ENCODE measurements around the gene TMEM37. TPM values are rescaled to one million over a fixed set of nuclear protein-coding genes. Genes with fewer than 3 reads are reported as not detected.

Gene TMEM37
- total and polyA plus RNA-seq, 12 donors, result 0.32 to 4.7 (median 1.9) TPM

DNA sequence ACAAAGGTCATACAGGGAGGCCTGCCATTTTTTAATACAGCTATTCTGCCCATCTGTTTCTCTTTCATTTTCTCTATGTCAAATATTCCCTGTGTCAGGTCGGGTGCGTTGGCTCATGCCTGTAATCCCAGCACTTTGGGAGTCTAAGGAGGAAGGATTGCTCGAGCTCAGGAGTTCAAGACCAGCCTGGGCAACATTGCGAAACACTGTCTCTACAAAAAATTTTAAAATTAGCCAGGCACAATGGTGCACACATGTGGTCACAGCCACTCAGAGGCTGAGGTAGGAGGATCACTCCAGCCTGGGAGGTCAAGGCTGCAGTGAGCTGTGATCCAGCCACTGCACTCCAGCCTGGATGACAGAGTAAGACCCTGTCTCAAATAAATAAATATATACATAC is 34.7 kb downstream of the TMEM37 start:
- Histone ChIP-seq H3K27ac (no peak overlapping the region), H3K36me3 (no peaks in the 10 kb centered on the region), H3K27me3 (no peaks in the 10 kb centered on the region), H3K4me1 (peaks cover 0 to 14% (median 0%) of the 10 kb centered on the region in 9 donors), H3K4me3 (no peak overlapping the region), H3K9me3 (no peaks in the 10 kb centered on the region)
- ATAC-seq (no peak), DNase-seq (no peak)
- intact Hi-C loops (cut with DNase I), result no loop called here
- WGBS, 2 donors, result 92 to 97% methylated on average over 4 of the region's 4 CpGs
- TF ChIP-seq, protein P1, sequence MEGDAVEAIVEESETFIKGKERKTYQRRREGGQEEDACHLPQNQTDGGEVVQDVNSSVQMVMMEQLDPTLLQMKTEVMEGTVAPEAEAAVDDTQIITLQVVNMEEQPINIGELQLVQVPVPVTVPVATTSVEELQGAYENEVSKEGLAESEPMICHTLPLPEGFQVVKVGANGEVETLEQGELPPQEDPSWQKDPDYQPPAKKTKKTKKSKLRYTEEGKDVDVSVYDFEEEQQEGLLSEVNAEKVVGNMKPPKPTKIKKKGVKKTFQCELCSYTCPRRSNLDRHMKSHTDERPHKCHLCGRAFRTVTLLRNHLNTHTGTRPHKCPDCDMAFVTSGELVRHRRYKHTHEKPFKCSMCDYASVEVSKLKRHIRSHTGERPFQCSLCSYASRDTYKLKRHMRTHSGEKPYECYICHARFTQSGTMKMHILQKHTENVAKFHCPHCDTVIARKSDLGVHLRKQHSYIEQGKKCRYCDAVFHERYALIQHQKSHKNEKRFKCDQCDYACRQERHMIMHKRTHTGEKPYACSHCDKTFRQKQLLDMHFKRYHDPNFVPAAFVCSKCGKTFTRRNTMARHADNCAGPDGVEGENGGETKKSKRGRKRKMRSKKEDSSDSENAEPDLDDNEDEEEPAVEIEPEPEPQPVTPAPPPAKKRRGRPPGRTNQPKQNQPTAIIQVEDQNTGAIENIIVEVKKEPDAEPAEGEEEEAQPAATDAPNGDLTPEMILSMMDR (IDR thresholded peaks at IDR 0.05), result no peak

DNA sequence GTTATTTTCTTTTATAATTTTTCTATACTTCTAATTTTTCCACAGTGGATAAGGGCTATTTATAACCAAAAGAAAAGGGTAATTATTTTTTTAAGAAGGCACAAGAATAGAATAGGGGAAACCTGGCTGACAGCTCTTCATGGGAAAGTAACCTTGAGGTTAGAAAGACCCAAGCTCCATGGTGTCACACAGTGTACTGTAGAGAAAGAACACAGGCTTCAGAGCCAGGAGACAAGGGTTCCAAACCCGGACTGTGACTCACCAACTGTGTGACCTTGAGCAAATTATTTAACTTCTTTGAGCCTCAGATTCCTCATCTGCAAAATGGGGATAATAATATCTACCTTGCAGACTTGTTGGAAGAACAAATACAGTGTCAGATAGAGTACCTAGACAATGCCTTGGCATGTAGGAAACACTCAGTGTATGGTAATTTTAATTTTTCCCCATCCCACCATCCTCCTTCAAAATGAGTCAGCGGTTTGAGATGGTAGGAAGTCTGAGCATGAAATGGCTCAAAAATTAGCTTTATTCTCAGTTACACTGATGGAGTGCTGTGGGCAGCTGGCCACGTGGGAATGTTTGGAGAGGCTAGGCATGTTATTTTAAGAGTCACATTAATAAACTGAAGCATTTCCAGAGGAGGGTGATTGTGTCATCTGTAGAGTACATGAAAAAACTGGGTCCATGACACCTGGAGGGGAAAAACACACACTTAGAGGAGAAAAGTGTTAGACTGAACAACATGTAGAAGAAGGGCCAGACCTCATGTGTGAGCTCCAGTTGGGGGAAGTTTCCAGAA is 36.7 kb downstream of the TMEM37 start:
- DNase-seq, result no peak
- ATAC-seq, result peak in 3 of 8 donors; percentile 37 to 74 (median 53)
- Histone ChIP-seq H3K4me3 (no peak overlapping the region), H3K4me1 (peaks cover 0 to 14% (median 0%) of the 10 kb centered on the region in 9 donors), H3K27ac (no peak overlapping the region), H3K27me3 (no peaks in the 10 kb centered on the region), H3K9me3 (no peaks in the 10 kb centered on the region), H3K36me3 (no peaks in the 10 kb centered on the region)
- 55% methylated on average over 3 of the region's 3 CpGs for WGBS, 2 donors
- intact Hi-C loops (cut with DNase I), result no loop called here
- TF ChIP-seq, protein P1 (IDR thresholded peaks at IDR 0.05), result no peak

DNA sequence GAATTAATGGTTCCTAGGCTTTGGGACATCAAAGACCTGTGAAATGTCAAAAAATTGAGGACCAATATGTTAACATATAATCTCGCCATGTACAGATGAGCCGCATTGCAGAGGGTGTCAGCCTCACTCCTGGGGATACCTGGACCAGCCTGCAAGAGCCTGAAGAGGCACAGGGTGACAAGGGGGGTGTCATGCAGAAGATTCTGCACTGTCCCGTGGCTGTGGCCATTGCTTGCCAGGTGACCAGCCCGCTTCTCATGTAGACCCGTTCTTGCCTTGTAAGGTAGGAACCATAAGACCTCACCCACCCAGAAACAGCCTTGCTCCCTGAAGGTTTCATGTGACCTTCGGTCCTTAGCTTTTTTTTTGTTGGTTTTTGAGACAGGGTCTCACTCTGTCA is 37.5 kb downstream of the TMEM37 start:
- 80 to 86% methylated on average over 6 of the region's 6 CpGs for WGBS, 2 donors

DNA sequence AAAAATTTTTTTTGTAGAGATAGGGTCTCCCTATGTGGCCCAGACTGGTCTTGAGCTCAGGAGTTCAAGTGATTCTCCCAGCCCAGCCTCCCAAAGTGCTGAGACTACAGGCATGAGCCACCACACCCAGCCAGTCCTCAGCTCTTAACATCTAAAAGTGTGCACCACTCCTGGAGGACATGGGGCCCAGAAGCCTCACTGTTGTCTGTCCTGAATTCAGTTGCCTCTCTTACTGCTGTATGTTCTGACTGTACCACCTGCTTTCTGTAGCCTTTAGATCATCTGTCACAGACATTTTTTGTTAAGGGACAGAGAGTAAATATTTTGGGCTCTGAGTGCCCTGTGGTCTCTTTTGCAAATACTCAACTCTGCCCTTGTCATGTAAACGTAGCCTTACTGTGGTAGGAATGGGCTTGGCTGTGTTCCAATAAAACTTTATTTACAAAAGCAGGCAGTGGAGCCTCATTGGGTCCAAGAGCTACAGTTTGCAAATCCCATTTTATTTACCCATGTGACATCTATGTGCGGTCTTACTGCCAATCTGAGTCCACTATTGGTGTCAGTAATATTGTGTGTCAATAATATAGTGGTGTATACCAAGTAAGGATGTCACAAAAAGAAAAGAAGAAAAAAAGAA is 38.1 kb downstream of the TMEM37 start:
- Histone ChIP-seq H3K4me1 (peaks cover 0 to 19% (median 6%) of the 10 kb centered on the region in 9 donors), H3K9me3 (no peaks in the 10 kb centered on the region), H3K4me3 (no peak overlapping the region), H3K27me3 (no peaks in the 10 kb centered on the region), H3K27ac (no peak overlapping the region), H3K36me3 (no peaks in the 10 kb centered on the region)
- WGBS, 2 donors, result 24 to 74% methylated on average over 2 of the region's 2 CpGs
- ATAC-seq, result no peak
- intact Hi-C loops (cut with DNase I), result loop anchor here in 8 of 10 donors (5.0 to 10.0 kb wide), 7 partner anchors 47 to 587 kb away; partner anchors contain the start of gene STEAP3 (in 1 of the 8)
- no peak for DNase-seq
- TF ChIP-seq, protein P1 (IDR thresholded peaks at IDR 0.05), result no peak

More for the DNA sequence above, 37.5 kb downstream of the TMEM37 start:
- no peak overlapping the region for H3K4me3 ChIP-seq
- ATAC-seq (no peak), DNase-seq (no peak)
- intact Hi-C loops (cut with DNase I), result no loop called here
- peaks cover 0 to 14% (median 0%) of the 10 kb centered on the region in 9 donors for H3K4me1 ChIP-seq
- no peaks in the 10 kb centered on the region for H3K27me3 ChIP-seq
- H3K9me3 ChIP-seq, result no peaks in the 10 kb centered on the region
- no peak overlapping the region for H3K27ac ChIP-seq
- no peaks in the 10 kb centered on the region for H3K36me3 ChIP-seq
- TF ChIP-seq, protein P1 (IDR thresholded peaks at IDR 0.05), result no peak

Measured in heart right ventricle (tissue), 16 donors.